Kidney (tissue), 14 donors: ENCODE measurements around the gene CYB561D1. TPM values are rescaled to one million over a fixed set of nuclear protein-coding genes. Genes with fewer than 3 reads are reported as not detected.
A peak's percentile ranks its signal among the peaks of the same experiment; 100 is the strongest.

ENCODE experiments used
- DNase-seq, 5 donors: peaks; one replicate each; pipeline ENCODE4 v3.0.0-alpha.2; 2013 to 2020
- FAIRE-seq: peaks from 2 replicates; lab custom pipeline; 2012; peaks lifted over from hg19 to GRCh38; lab: Jason Lieb, UNC
- H3K27ac ChIP-seq, 2 donors: one replicate each; pipeline ENCODE4 v1.7.0; 2013; ENCODE audit warnings: low read depth in 2 of 2, low read length in 2 of 2, inconsistent platforms in 1 of 2
- H3K27me3 ChIP-seq: one replicate; pipeline ENCODE4 v1.7.1; 2013; ENCODE audit warnings: low read length, inconsistent platforms; ENCODE audit not compliant: control insufficient read depth, insufficient read depth
- H3K36me3 ChIP-seq, 3 donors: one replicate each; pipeline versions ENCODE4 v1.7.0 to v1.7.1; 2013; ENCODE audit warnings: low read length in 3 of 3, control low read depth in 1 of 3, inconsistent platforms in 1 of 3; ENCODE audit not compliant: insufficient read depth in 3 of 3, control insufficient read depth in 2 of 3
- H3K4me1 ChIP-seq, 3 donors: one replicate each; pipeline versions ENCODE4 v1.7.0 to v1.7.1; 2013; ENCODE audit warnings: low read length in 3 of 3, inconsistent platforms in 1 of 3, low read depth in 1 of 3; ENCODE audit not compliant: control insufficient read depth in 2 of 3, insufficient read depth in 2 of 3
- H3K4me3 ChIP-seq, 3 donors: one replicate each; pipeline versions ENCODE4 v1.7.0 to v1.8.1; 2013; ENCODE audit warnings: low read length in 3 of 3, control low read depth in 1 of 3, inconsistent platforms in 1 of 3
- H3K9ac ChIP-seq, 3 donors: one replicate each; pipeline versions ENCODE4 v1.7.0 to v1.7.1; 2013; ENCODE audit warnings: low read length in 3 of 3, control low read depth in 1 of 3, inconsistent platforms in 1 of 3
- H3K9me3 ChIP-seq, 3 donors: one replicate each; pipeline versions ENCODE4 v1.7.0 to v1.7.1; 2013; ENCODE audit warnings: low read length in 3 of 3, control low read depth in 1 of 3, inconsistent platforms in 1 of 3; ENCODE audit not compliant: control insufficient read depth in 2 of 3, insufficient read depth in 1 of 3
- CTCF ChIP-seq: IDR thresholded peaks from 3 replicates; pipeline ENCODE4 v1.5.1; 2012; ENCODE audit warnings: mild to moderate bottlenecking, moderate library complexity, borderline replicate concordance; ENCODE audit not compliant: insufficient read depth; ENCODE audit errors: extremely low read depth
- intact Hi-C: fragments of 100-400 bp; cut with DNase I; formaldehyde crosslinking; loops from one replicate; pipeline ENCODE4 v1.11.1; 2022
- polyA plus RNA-seq: library from polyadenylated mRNA; stranded (reverse); fragments of 350-450 nt; fragmentation: Illumina TruSeq; extraction: RNeasy Lipid Tissue Mini Kit (QIAGEN cat#74804); gene quantifications from one replicate; pipeline ENCODE4 v1.2.3, GENCODE V29; 2014; ENCODE audit warnings: low read depth, low replicate concordance; ENCODE audit not compliant: insufficient read depth
- total RNA-seq: library from RNA; stranded (reverse); fragmentation: NEBNext Ultra II Directional; extraction: Animal tissue kit (Norgen Biotek cat#: 25700); gene quantifications from one replicate; pipeline ENCODE4 v1.2.1, GENCODE V29; 2021
- donor health status: control.
- donor health status: control.
- donor health status: control.
- donor health status: control.
- donor health status: control.
- donor health status: DM: yes; HTN: yes; CAD: no.
- donor health status: Normal renal cell carcinoma (clear cell type).

Gene CYB561D1
- total and polyA plus RNA-seq, 2 donors from 2014 or later, result 5.2 to 18.0 TPM

- FAIRE-seq, result no peak
- Histone ChIP-seq H3K27ac (peak within 1 kb of the TSS; percentile 85 to 93), H3K27me3 (no peaks in the 10 kb centered on the region), H3K9me3 (no peaks in the 10 kb centered on the region), H3K9ac (peak within 1 kb of the TSS; percentile 33 to 90 (median 53)), H3K36me3 (peaks cover 0 to 5% (median 4%) of the 10 kb centered on the region in 3 donors), H3K4me1 (peaks cover 0 to 14% (median 12%) of the 10 kb centered on the region in 3 donors), H3K4me3 (peak within 1 kb of the TSS; percentile 79 to 94 (median 86))
- TF ChIP-seq CTCF, result no peak
- intact Hi-C loops, result no loop called here
- DNase-seq, result peak; percentile 95 to 99 (median 98)
Observed at GRCh38 chr1:109483672-109484518, 10.0 kb upstream of the CYB561D1 start, which contains the start of gene ATXN7L2. ATXN7L2 (plus strand) TSS chr1:109483905; CDS start chr1:109483954, 49 bp downstream.

GRCh38 chr1:109484519-109484975, 9.3 kb upstream of the CYB561D1 start:
- DNase-seq (peak in 1 of 5 donors; percentile 32), FAIRE-seq (no peak)
- no peaks in the 10 kb centered on the region for H3K27me3 ChIP-seq
- intact Hi-C loops, result no loop called here
- H3K36me3 ChIP-seq, result peaks cover 0 to 5% (median 4%) of the 10 kb centered on the region in 3 donors
- H3K27ac ChIP-seq, result no peak overlapping the region
- peak overlapping the region; percentile 79 to 88 (median 86) for H3K4me3 ChIP-seq
- H3K9me3 ChIP-seq, result no peaks in the 10 kb centered on the region
- peaks cover 0 to 14% (median 12%) of the 10 kb centered on the region in 3 donors for H3K4me1 ChIP-seq
- TF ChIP-seq CTCF, result no peak
- H3K9ac ChIP-seq, result peak overlapping the region; percentile 33 to 90 (median 53)

- H3K27ac ChIP-seq, result no peak overlapping the region
- peaks cover 0 to 14% (median 12%) of the 10 kb centered on the region in 3 donors for H3K4me1 ChIP-seq
- no peaks in the 10 kb centered on the region for H3K9me3 ChIP-seq
- H3K9ac ChIP-seq, result no peak overlapping the region
- DNase-seq, result no peak
- no peak for TF ChIP-seq CTCF
- intact Hi-C loops, result no loop called here
- H3K27me3 ChIP-seq, result no peaks in the 10 kb centered on the region
- FAIRE-seq, result no peak
- H3K4me3 ChIP-seq, result peak overlapping the region in 1 of 3 donors; percentile 88
- peaks cover 0 to 4% (median under 1%) of the 10 kb centered on the region in 3 donors for H3K36me3 ChIP-seq
Observed at GRCh38 chr1:109485001-109485400, 8.9 kb upstream of the CYB561D1 start.
